ENCODE measurements around the gene EXOSC6. TPM values are rescaled to one million over a fixed set of nuclear protein-coding genes. Genes with fewer than 3 reads are reported as not detected.
"Not testable (repeated sequence)": the region's sequence is repeated elsewhere in the genome, so short reads cannot be mapped to it uniquely, and the experiment has no call there.

The EXOSC6 gene
- 38.0 and 39.2 TPM in 2 replicates for total RNA-seq

- Mint-ChIP-seq H3K9me3 (no peaks in the 10 kb centered on the region), H3K27me3 (no peaks in the 10 kb centered on the region), H3K36me3 (ENCODE audit: low read depth) (peaks cover 53% of the 10 kb centered on the region), H3K27ac (peak within 1 kb of the TSS; percentile 96), H3K4me3 (peak within 1 kb of the TSS; percentile 91), H3K4me1 (peaks cover 15% of the 10 kb centered on the region)
- intact Hi-C loops (cut with micrococcal nuclease): loop anchor here (2.0 to 10.0 kb wide), 3 partner anchors 36 to 273 kb away; partner anchors contain the start of genes AARS1, COG4, PDPR and SF3B3
- DNase-seq: peak; percentile 98
Measured at GRCh38 chr16:70251629-70252354, at the start of gene EXOSC6. Gene EXOSC6, minus strand, starts transcription at chr16:70251940. Its CDS starts 40 bp downstream, at chr16:70251900.

GRCh38 chr16:70301121-70301520 lies 49.4 kb upstream of the EXOSC6 start:
- H3K4me3 Mint-ChIP-seq: peak overlapping the region; percentile 15
- no peaks in the 10 kb centered on the region for H3K27me3 Mint-ChIP-seq
- no peaks in the 10 kb centered on the region for H3K9me3 Mint-ChIP-seq
- DNase-seq: no peak
- H3K4me1 Mint-ChIP-seq: peaks cover 23% of the 10 kb centered on the region
- peaks cover 34% of the 10 kb centered on the region for H3K36me3 Mint-ChIP-seq (ENCODE audit: low read depth)
- no peak overlapping the region for H3K27ac Mint-ChIP-seq
- intact Hi-C loops (cut with micrococcal nuclease): no loop called here

GRCh38 chr16:70298988-70299938 lies 47.5 kb upstream of the EXOSC6 start, which contains the start of gene DDX19B:
Gene DDX19B, plus strand, starts transcription at chr16:70299186. Its CDS starts 112 bp downstream, at chr16:70299298.
- Mint-ChIP-seq H3K36me3 (ENCODE audit: low read depth) (peaks cover 30% of the 10 kb centered on the region), H3K4me1 (peaks cover 18% of the 10 kb centered on the region), H3K4me3 (peak within 1 kb of the TSS; percentile 94), H3K9me3 (no peaks in the 10 kb centered on the region), H3K27ac (peak within 1 kb of the TSS; percentile 93), H3K27me3 (no peaks in the 10 kb centered on the region)
- DNase-seq: peak; percentile 92
- intact Hi-C loops (cut with micrococcal nuclease): loop anchor here (1.0 kb wide), 2 partner anchors 10 to 47 kb away; partner anchors contain the start of genes AARS1 and DDX19A

GRCh38 chr16:70295634-70296033 lies 43.9 kb upstream of the EXOSC6 start:
- intact Hi-C loops (cut with micrococcal nuclease): no loop called here
- peaks cover 19% of the 10 kb centered on the region for H3K4me1 Mint-ChIP-seq
- H3K36me3 Mint-ChIP-seq (ENCODE audit: low read depth): peaks cover 6% of the 10 kb centered on the region
- H3K9me3 Mint-ChIP-seq: no peaks in the 10 kb centered on the region
- H3K27me3 Mint-ChIP-seq: no peaks in the 10 kb centered on the region
- DNase-seq: no peak
- H3K27ac Mint-ChIP-seq: no peak overlapping the region
- no peak overlapping the region for H3K4me3 Mint-ChIP-seq

- Mint-ChIP-seq H3K36me3 (ENCODE audit: low read depth) (peaks cover under 1% of the 10 kb centered on the region), H3K4me1 (peaks cover 17% of the 10 kb centered on the region), H3K27me3 (no peaks in the 10 kb centered on the region), H3K9me3 (no peaks in the 10 kb centered on the region), H3K27ac (no peak overlapping the region), H3K4me3 (no peak overlapping the region)
- intact Hi-C loops (cut with micrococcal nuclease): no loop called here
- no peak for DNase-seq
Measured at GRCh38 chr16:70294385-70295025, 42.8 kb upstream of the EXOSC6 start.

GRCh38 chr16:70292148-70292547 lies 40.4 kb upstream of the EXOSC6 start:
- H3K4me3 Mint-ChIP-seq; H3K27ac Mint-ChIP-seq; intact Hi-C loops (cut with micrococcal nuclease); DNase-seq; H3K36me3 Mint-ChIP-seq (ENCODE audit: low read depth); H3K27me3 Mint-ChIP-seq; H3K9me3 Mint-ChIP-seq: not testable (repeated sequence)
- peaks cover 14% of the 10 kb centered on the region for H3K4me1 Mint-ChIP-seq

- Mint-ChIP-seq H3K36me3 (ENCODE audit: low read depth) (peaks cover 7% of the 10 kb centered on the region), H3K4me3 (no peak overlapping the region), H3K27ac (no peak overlapping the region), H3K4me1 (peaks cover 14% of the 10 kb centered on the region), H3K9me3 (no peaks in the 10 kb centered on the region), H3K27me3 (peaks cover 2% of the 10 kb centered on the region)
- intact Hi-C loops (cut with micrococcal nuclease): no loop called here
- no peak for DNase-seq
Measured at GRCh38 chr16:70290949-70291519, 39.3 kb upstream of the EXOSC6 start.

- peaks cover 2% of the 10 kb centered on the region for H3K27me3 Mint-ChIP-seq
- peaks cover 13% of the 10 kb centered on the region for H3K36me3 Mint-ChIP-seq (ENCODE audit: low read depth)
Measured at GRCh38 chr16:70289229-70290094, 37.7 kb upstream of the EXOSC6 start, which contains the start of gene AARS1. Gene AARS1, minus strand, starts transcription at chr16:70289506. Its CDS starts 6,743 bp downstream, at chr16:70282763.

GRCh38 chr16:70287304-70287971 lies 35.7 kb upstream of the EXOSC6 start:
- not testable (repeated sequence) for H3K9me3 Mint-ChIP-seq, DNase-seq, H3K27me3 Mint-ChIP-seq
- intact Hi-C loops (cut with micrococcal nuclease): loop anchor here (5.0 kb wide), 1 partner anchor 35 kb away; the partner anchor contains the start of gene EXOSC6
- Mint-ChIP-seq H3K36me3 (ENCODE audit: low read depth) (peaks cover 27% of the 10 kb centered on the region), H3K4me3 (peak overlapping the region; percentile 99), H3K4me1 (peaks cover 39% of the 10 kb centered on the region), H3K27ac (peak overlapping the region; percentile 74)

More at GRCh38 chr16:70289229-70290094, 37.7 kb upstream of the EXOSC6 start, which contains the start of gene AARS1:
- Mint-ChIP-seq H3K9me3 (no peaks in the 10 kb centered on the region), H3K4me3 (peak within 1 kb of the TSS; percentile 99), H3K27ac (peak within 1 kb of the TSS; percentile 99), H3K4me1 (peaks cover 22% of the 10 kb centered on the region)
- DNase-seq: peak; percentile 99
- intact Hi-C loops (cut with micrococcal nuclease): loop anchor here (1.0 to 5.0 kb wide), 4 partner anchors 10 to 234 kb away; partner anchors contain the start of genes COG4, DDX19A, DDX19B and EXOSC6

GRCh38 chr16:70276392-70276791 lies 24.7 kb upstream of the EXOSC6 start:
- Mint-ChIP-seq H3K27me3 (no peaks in the 10 kb centered on the region), H3K9me3 (no peaks in the 10 kb centered on the region), H3K36me3 (ENCODE audit: low read depth) (peaks cover 62% of the 10 kb centered on the region), H3K4me1 (no peaks in the 10 kb centered on the region), H3K27ac (no peak overlapping the region), H3K4me3 (no peak overlapping the region)
- DNase-seq: no peak
- intact Hi-C loops (cut with micrococcal nuclease): no loop called here

- Mint-ChIP-seq H3K9me3 (no peaks in the 10 kb centered on the region), H3K27me3 (no peaks in the 10 kb centered on the region), H3K27ac (no peak overlapping the region), H3K4me1 (no peaks in the 10 kb centered on the region), H3K36me3 (ENCODE audit: low read depth) (peaks cover 62% of the 10 kb centered on the region), H3K4me3 (no peak overlapping the region)
- no peak for DNase-seq
- intact Hi-C loops (cut with micrococcal nuclease): no loop called here
Measured at GRCh38 chr16:70271696-70272095, 20.0 kb upstream of the EXOSC6 start.

- H3K4me1 Mint-ChIP-seq: no peaks in the 10 kb centered on the region
- no peak overlapping the region for H3K4me3 Mint-ChIP-seq
- peaks cover 64% of the 10 kb centered on the region for H3K36me3 Mint-ChIP-seq (ENCODE audit: low read depth)
- H3K27me3 Mint-ChIP-seq: no peaks in the 10 kb centered on the region
- H3K9me3 Mint-ChIP-seq: no peaks in the 10 kb centered on the region
- no peak for DNase-seq
- H3K27ac Mint-ChIP-seq: peak overlapping the region; percentile 62
- intact Hi-C loops (cut with micrococcal nuclease): no loop called here
Measured at GRCh38 chr16:70270176-70270575, 18.4 kb upstream of the EXOSC6 start.

Measured in activated CD4-positive, alpha-beta T cell treated with anti-CD3 and anti-CD28 coated beads, Interleukin-2, amount 10 ng/mL, durations not matched to agents 24 days and 14 days (primary cell).